Tibial artery (tissue), 4 donors: ENCODE results near the gene ARRB2.

Experiments
- DNase-seq, 2 donors: peaks; one replicate each; pipeline ENCODE4 v3.0.0-alpha.2; 2019
- H3K27ac ChIP-seq, 2 donors: fragments of 200-600 bp; sonication (generic) in 1 of 2; 1 replicate in 1 of 2; 2 replicates in 1 of 2; pipeline ENCODE4 v1.5.1; 2018 to 2019; ENCODE audit warnings: mild to moderate bottlenecking in 1 of 2
- H3K27me3 ChIP-seq, 2 donors: fragments of 200-600 bp; sonication (generic) in 1 of 2; one replicate each; pipeline versions ENCODE4 v1.5.1 to v1.6.0; 2016 to 2019
- H3K36me3 ChIP-seq, 3 donors: fragments of 200-600 bp; sonication (generic) in 2 of 3; one replicate each; pipeline ENCODE4 v1.5.1; 2016 to 2019; ENCODE audit warnings: mild to moderate bottlenecking in 2 of 3
- H3K4me1 ChIP-seq, 4 donors: fragments of 200-600 bp; sonication (generic) in 2 of 4; 1 replicate in 3 of 4; 2 replicates in 1 of 4; pipeline ENCODE4 v1.5.1; 2016 to 2019
- H3K4me3 ChIP-seq, 2 donors: fragments of 200-600 bp; sonication (generic) in 1 of 2; 1 replicate in 1 of 2; 2 replicates in 1 of 2; pipeline ENCODE4 v1.5.1; 2018 to 2019; ENCODE audit warnings: mild to moderate bottlenecking in 2 of 2
- H3K9me3 ChIP-seq, 3 donors: fragments of 200-600 bp; sonication (generic) in 1 of 3; one replicate each; pipeline ENCODE4 v1.5.1; 2016 to 2019
- CTCF ChIP-seq, 2 experiments: fragments of 200-600 bp in 1 of 2; fragments of 450-650 bp in 1 of 2; IDR thresholded peaks; one replicate each; pipeline ENCODE4 v1.5.1; 2017 to 2019; ENCODE audit warnings: antibody characterized with exemption in 2 of 2, mild to moderate bottlenecking in 1 of 2, moderate library complexity in 1 of 2
- intact Hi-C: fragments of 100-400 bp; cut with DNase I; formaldehyde crosslinking; loops from one replicate; pipeline ENCODE4 v1.15.0; 2023; ENCODE audit warnings: low total_unique reads

Gene ARRB2

GRCh38 chr17:4740025-4740351 lies 29.6 kb downstream of the ARRB2 start:
- no peak for TF ChIP-seq CTCF (IDR thresholded peaks at IDR 0.05)
- Histone ChIP-seq H3K36me3 (peaks cover 0 to 5% (median 0%) of the 10 kb centered on the region in 3 donors), H3K4me3 (peak overlapping the region; percentile 68 to 83), H3K27ac (peak overlapping the region; percentile 66 to 69), H3K4me1 (peaks cover 0 to 14% (median 12%) of the 10 kb centered on the region in 4 donors), H3K9me3 (no peaks in the 10 kb centered on the region), H3K27me3 (peaks cover 0 to 16% of the 10 kb centered on the region in 2 donors)
- no peak for DNase-seq
- intact Hi-C loops, result no loop called here

GRCh38 chr17:4740584-4740983 lies 30.2 kb downstream of the ARRB2 start:
- H3K27me3 ChIP-seq, result peaks cover 0 to 22% of the 10 kb centered on the region in 2 donors
- intact Hi-C loops, result no loop called here

GRCh38 chr17:4741544-4741943 lies 31.1 kb downstream of the ARRB2 start:
- intact Hi-C loops, result no loop called here
- no peak for TF ChIP-seq CTCF (IDR thresholded peaks at IDR 0.05)
- Histone ChIP-seq H3K27me3 (peaks cover 0 to 32% of the 10 kb centered on the region in 2 donors), H3K9me3 (no peaks in the 10 kb centered on the region), H3K27ac (no peak overlapping the region), H3K36me3 (no peaks in the 10 kb centered on the region), H3K4me1 (peaks cover 0 to 18% (median 16%) of the 10 kb centered on the region in 4 donors), H3K4me3 (no peak overlapping the region)
- no peak for DNase-seq

More at GRCh38 chr17:4740584-4740983, 30.2 kb downstream of the ARRB2 start:
- no peaks in the 10 kb centered on the region for H3K9me3 ChIP-seq
- no peak overlapping the region for H3K4me3 ChIP-seq
- DNase-seq, result no peak
- no peak overlapping the region for H3K27ac ChIP-seq
- no peak for TF ChIP-seq CTCF (IDR thresholded peaks at IDR 0.05)
- H3K4me1 ChIP-seq, result peaks cover 0 to 16% (median 15%) of the 10 kb centered on the region in 4 donors
- no peaks in the 10 kb centered on the region for H3K36me3 ChIP-seq

GRCh38 chr17:4742133-4742532 lies 31.7 kb downstream of the ARRB2 start:
- no peaks in the 10 kb centered on the region for H3K36me3 ChIP-seq
- H3K9me3 ChIP-seq, result no peaks in the 10 kb centered on the region
- H3K27me3 ChIP-seq, result peaks cover 0 to 33% of the 10 kb centered on the region in 2 donors
- no peak overlapping the region for H3K27ac ChIP-seq
- peaks cover 0 to 18% (median 16%) of the 10 kb centered on the region in 4 donors for H3K4me1 ChIP-seq
- DNase-seq, result no peak
- TF ChIP-seq CTCF (IDR thresholded peaks at IDR 0.05), result no peak
- H3K4me3 ChIP-seq, result no peak overlapping the region
- intact Hi-C loops, result no loop called here

GRCh38 chr17:4742629-4743028 lies 32.2 kb downstream of the ARRB2 start:
- Histone ChIP-seq H3K27me3 (peaks cover 0 to 33% of the 10 kb centered on the region in 2 donors), H3K4me1 (peaks cover 0 to 18% (median 16%) of the 10 kb centered on the region in 4 donors), H3K4me3 (no peak overlapping the region), H3K9me3 (no peaks in the 10 kb centered on the region), H3K27ac (no peak overlapping the region), H3K36me3 (no peaks in the 10 kb centered on the region)
- no peak for TF ChIP-seq CTCF (IDR thresholded peaks at IDR 0.05)
- no peak for DNase-seq
- intact Hi-C loops, result no loop called here

GRCh38 chr17:4743216-4743615 lies 32.8 kb downstream of the ARRB2 start:
- no peak for TF ChIP-seq CTCF (IDR thresholded peaks at IDR 0.05)
- no peaks in the 10 kb centered on the region for H3K36me3 ChIP-seq
- no peaks in the 10 kb centered on the region for H3K9me3 ChIP-seq
- H3K4me1 ChIP-seq, result peaks cover 0 to 16% (median 15%) of the 10 kb centered on the region in 4 donors
- H3K4me3 ChIP-seq, result no peak overlapping the region
- peaks cover 0 to 33% of the 10 kb centered on the region in 2 donors for H3K27me3 ChIP-seq
- H3K27ac ChIP-seq, result no peak overlapping the region
- intact Hi-C loops, result no loop called here
- DNase-seq, result no peak
